CD14-positive monocyte (primary cell): ENCODE results near the gene MGLL. TPM values are rescaled to one million over a fixed set of nuclear protein-coding genes. Genes with fewer than 3 reads are reported as not detected.
A peak's percentile ranks its signal among the peaks of the same experiment; 100 is the strongest.

Experiments
- DNase-seq, 3 donors: peaks; one replicate each; pipeline ENCODE4 v3.0.0-alpha.2; 2011 to 2022
- H2AFZ ChIP-seq: 2 replicates; pipeline ENCODE4 v1.6.0; 2012; ENCODE audit warnings: mild to moderate bottlenecking, low read depth, low read length, inconsistent platforms; ENCODE audit not compliant: insufficient read depth, poor library complexity, severe bottlenecking
- H3K27ac ChIP-seq, 2 donors: 1 replicate in 1 of 2; 2 replicates in 1 of 2; pipeline ENCODE4 v1.5.1; 2012 to 2013; ENCODE audit warnings: low read length in 2 of 2, control low read depth in 1 of 2, inconsistent platforms in 1 of 2, low read depth in 1 of 2, mild to moderate bottlenecking in 1 of 2
- H3K27me3 ChIP-seq, 2 donors: one replicate each; pipeline versions ENCODE4 v1.6.0 to v1.6.1; 2011 to 2013; ENCODE audit warnings: low read length in 2 of 2; ENCODE audit not compliant: control insufficient read depth in 2 of 2, insufficient read depth in 2 of 2
- H3K36me3 ChIP-seq, 2 donors: replicated peaks in 1 of 2; 1 replicate in 1 of 2; 2 replicates in 1 of 2; pipeline versions ENCODE4 v1.5.1 to v1.6.1; 2012 to 2013; ENCODE audit warnings: low read length in 2 of 2, control low read depth in 1 of 2, inconsistent platforms in 1 of 2, mild to moderate bottlenecking in 1 of 2; ENCODE audit not compliant: insufficient read depth in 2 of 2, control insufficient read depth in 1 of 2
- H3K4me1 ChIP-seq, 2 donors: 1 replicate in 1 of 2; 2 replicates in 1 of 2; pipeline versions ENCODE4 v1.5.1 to v1.6.1; 2012 to 2013; ENCODE audit warnings: low read length in 2 of 2, control low read depth in 1 of 2, inconsistent platforms in 1 of 2, mild to moderate bottlenecking in 1 of 2, moderate library complexity in 1 of 2; ENCODE audit not compliant: insufficient read depth in 2 of 2, control insufficient read depth in 1 of 2
- H3K4me2 ChIP-seq: replicated peaks from 2 replicates; pipeline ENCODE3; 2012; ENCODE audit warnings: low read length, moderate library complexity, mild to moderate bottlenecking; ENCODE audit not compliant: poor library complexity, severe bottlenecking; ENCODE audit errors: extremely low read depth
- H3K4me3 ChIP-seq, 3 experiments: fragments of 200-600 bp in 1 of 3; sonication (generic) in 1 of 3; replicated peaks in 1 of 3; 1 replicate in 2 of 3; 2 replicates in 1 of 3; pipeline ENCODE4 v1.5.1; 2011 to 2013; ENCODE audit warnings: low read length in 3 of 3, mild to moderate bottlenecking in 3 of 3, control low read depth in 2 of 3, low read depth in 2 of 3, inconsistent platforms in 1 of 3, moderate library complexity in 1 of 3
- H3K79me2 ChIP-seq: 2 replicates; pipeline ENCODE4 v1.6.0; 2012; ENCODE audit warnings: mild to moderate bottlenecking, control low read depth, inconsistent platforms, low read length, moderate library complexity; ENCODE audit not compliant: insufficient read depth
- H3K9ac ChIP-seq: 2 replicates; pipeline ENCODE4 v1.6.0; 2017; ENCODE audit warnings: low read length, mild to moderate bottlenecking; ENCODE audit not compliant: insufficient read depth, poor library complexity, severe bottlenecking
- H3K9me3 ChIP-seq, 2 donors: replicated peaks in 1 of 2; 1 replicate in 1 of 2; 2 replicates in 1 of 2; pipeline versions ENCODE4 v1.5.1 to v1.6.1; 2012 to 2013; ENCODE audit warnings: low read length in 2 of 2, control low read depth in 1 of 2; ENCODE audit not compliant: control insufficient read depth in 1 of 2, insufficient read depth in 1 of 2
- H4K20me1 ChIP-seq: 2 replicates; pipeline ENCODE4 v1.6.0; 2012; ENCODE audit warnings: mild to moderate bottlenecking, low read length, control low read depth, moderate library complexity; ENCODE audit not compliant: insufficient read depth
- H3K27ac Mint-ChIP-seq, 7 donors: one replicate each; pipeline ENCODE4 v1.8.0; 2020; ENCODE audit warnings: mild to moderate bottlenecking in 7 of 7, mixed read lengths in 7 of 7, moderate library complexity in 6 of 7, inconsistent platforms in 2 of 7
- H3K27me3 Mint-ChIP-seq, 3 donors: one replicate each; pipeline ENCODE4 v1.8.0; 2021 to 2022; ENCODE audit warnings: low read depth in 3 of 3, mild to moderate bottlenecking in 3 of 3, mixed read lengths in 3 of 3, moderate library complexity in 3 of 3, inconsistent platforms in 1 of 3
- H3K36me3 Mint-ChIP-seq, 2 donors: one replicate each; pipeline ENCODE4 v1.8.0; 2020; ENCODE audit warnings: mixed read lengths in 2 of 2, inconsistent platforms in 1 of 2, mild to moderate bottlenecking in 1 of 2
- H3K4me1 Mint-ChIP-seq: one replicate; pipeline ENCODE4 v1.8.0; 2020; ENCODE audit warnings: mild to moderate bottlenecking, mixed read lengths
- H3K4me3 Mint-ChIP-seq, 2 donors: one replicate each; pipeline ENCODE4 v1.8.0; 2020; ENCODE audit warnings: mild to moderate bottlenecking in 2 of 2, mixed read lengths in 2 of 2, moderate library complexity in 1 of 2
- H3K9me3 Mint-ChIP-seq, 7 donors: one replicate each; pipeline ENCODE4 v1.8.0; 2020 to 2022; ENCODE audit warnings: mixed read lengths in 7 of 7, mild to moderate bottlenecking in 6 of 7, moderate library complexity in 6 of 7, inconsistent platforms in 2 of 7
- CTCF ChIP-seq: fragments of 200-600 bp; IDR thresholded peaks from one replicate; pipeline ENCODE4 v1.8.0; 2022; ENCODE audit warnings: antibody characterized with exemption, mild to moderate bottlenecking
- WGBS: methylation state at CpG from one replicate; pipeline ENCODE4 v1.1.5; 2013; ENCODE audit warnings: missing lambda C conversion rate; ENCODE audit not compliant: insufficient coverage; 5-methylcytosine and 5-hydroxymethylcytosine counted together
- intact Hi-C, 2 donors: fragments of 100-400 bp; cut with micrococcal nuclease; formaldehyde crosslinking; loops; one replicate each; pipeline versions ENCODE4 v1.15.0 to v1.15.1; 2023
- polyA plus RNA-seq, 3 donors: library from polyadenylated mRNA; depleted of rRNA in 1 of 3; unstranded in 2 of 3; stranded (reverse) in 1 of 3; fragments of 300-500 nt in 2 of 3; fragments of >200 nt in 1 of 3; fragmentation: Illumina TruSeq in 2 of 3; gene quantifications; 1 replicate in 2 of 3; 2 replicates in 1 of 3; pipeline ENCODE4 v1.2.3, GENCODE V29; 2012 to 2021

MGLL gene
- polyA plus RNA-seq, 3 donors: 4.4 to 10.0 (median 6.4) TPM

GRCh38 chr3:127779747-127780146 is 42.6 kb downstream of the MGLL start:
- WGBS: 6% methylated on average over 2 of the region's 3 CpGs

More at GRCh38 chr3:127779747-127780146, 42.6 kb downstream of the MGLL start:
- H3K4me3 Mint-ChIP-seq: peak overlapping the region in 1 of 2 donors; percentile 27
- Histone ChIP-seq H3K4me3 (no peak overlapping the region), H2AFZ (peak overlapping the region; percentile 31), H3K9ac (no peak overlapping the region), H3K4me1 (peaks cover 65 to 67% of the 10 kb centered on the region in 2 donors), H3K27ac (peak overlapping the region in 1 of 2 donors; percentile 49), H3K36me3 (no peaks in the 10 kb centered on the region), H3K27me3 (no peaks in the 10 kb centered on the region), H3K79me2 (peaks cover 4% of the 10 kb centered on the region), H3K9me3 (no peaks in the 10 kb centered on the region), H3K4me2 (peak overlapping the region; percentile 14), H4K20me1 (no peaks in the 10 kb centered on the region)
- intact Hi-C loops: loop anchor here (5.0 to 10.0 kb wide), 2 partner anchors 43 to 45 kb away; partner anchors contain the start of gene MGLL (in 2 of the 2)
- TF ChIP-seq CTCF: no peak
- H3K36me3 Mint-ChIP-seq: peaks cover 3 to 5% of the 10 kb centered on the region in 2 donors
- H3K27me3 Mint-ChIP-seq: peaks cover 0 to 4% (median 4%) of the 10 kb centered on the region in 3 donors
- peaks cover 0 to 4% (median 0%) of the 10 kb centered on the region in 7 donors for H3K9me3 Mint-ChIP-seq
- DNase-seq: peak; percentile 35 to 82 (median 41)
- H3K27ac Mint-ChIP-seq: peak overlapping the region in 6 of 7 donors; percentile 8 to 87 (median 76)
- peaks cover 61% of the 10 kb centered on the region for H3K4me1 Mint-ChIP-seq
